Astrocyte (in vitro differentiated cells and primary cell): Measurements from ENCODE around the gene DAP3. TPM values are rescaled to one million over a fixed set of nuclear protein-coding genes. Genes with fewer than 3 reads are reported as not detected.
"Not testable (repeated sequence)": the region's sequence is repeated elsewhere in the genome, so short reads cannot be mapped to it uniquely, and the experiment has no call there.

Experiments used
- DNase-seq: peaks from one replicate; pipeline ENCODE4 v3.0.0-alpha.2; 2010; ENCODE audit warnings: low read depth
- FAIRE-seq: peaks from 2 replicates; lab custom pipeline; 2011; peaks lifted over from hg19 to GRCh38; lab: Jason Lieb, UNC
- H2AFZ ChIP-seq: 2 replicates; pipeline ENCODE4 v1.6.0; 2012; ENCODE audit warnings: low read depth, low read length, inconsistent platforms
- H3K27ac ChIP-seq: 2 replicates; pipeline ENCODE4 v1.5.1; 2011; ENCODE audit warnings: low read depth, low read length, inconsistent platforms
- H3K27me3 ChIP-seq: 2 replicates; pipeline ENCODE4 v1.6.0; 2011; ENCODE audit warnings: low read length, inconsistent platforms; ENCODE audit not compliant: insufficient read depth
- H3K36me3 ChIP-seq: 2 replicates; pipeline ENCODE4 v1.5.1; 2011; ENCODE audit warnings: low read length, inconsistent platforms; ENCODE audit not compliant: insufficient read depth
- H3K4me1 ChIP-seq: 2 replicates; pipeline ENCODE4 v1.5.1; 2011; ENCODE audit warnings: low read length, inconsistent platforms; ENCODE audit not compliant: insufficient read depth
- H3K4me2 ChIP-seq: 2 replicates; pipeline ENCODE4 v1.6.0; 2012; ENCODE audit warnings: low read length, inconsistent platforms
- H3K4me3 ChIP-seq: 2 replicates; pipeline ENCODE4 v1.5.1; 2011; ENCODE audit warnings: low read depth, mild to moderate bottlenecking, low read length, inconsistent platforms; ENCODE audit not compliant: insufficient read depth
- H3K79me2 ChIP-seq: 2 replicates; pipeline ENCODE4 v1.6.0; 2012; ENCODE audit warnings: mild to moderate bottlenecking, low read length, inconsistent platforms; ENCODE audit not compliant: insufficient read depth
- H3K9ac ChIP-seq: 2 replicates; pipeline ENCODE4 v1.6.0; 2012; ENCODE audit warnings: mild to moderate bottlenecking, low read length, inconsistent platforms
- H3K9me3 ChIP-seq: 2 replicates; pipeline ENCODE4 v1.5.1; 2012; ENCODE audit warnings: low read depth, mild to moderate bottlenecking, low read length, inconsistent platforms; ENCODE audit not compliant: insufficient read depth
- H4K20me1 ChIP-seq: 2 replicates; pipeline ENCODE4 v1.6.0; 2012; ENCODE audit warnings: low read length, inconsistent platforms; ENCODE audit not compliant: insufficient read depth
- H3K27ac Mint-ChIP-seq: one replicate; pipeline ENCODE4 v1.8.0; 2021; ENCODE audit warnings: mild to moderate bottlenecking, mixed read lengths; ENCODE audit not compliant: unreplicated experiment
- H3K27me3 Mint-ChIP-seq: one replicate; pipeline ENCODE4 v1.8.0; 2021; ENCODE audit warnings: low read depth, mixed read lengths; ENCODE audit not compliant: unreplicated experiment
- H3K36me3 Mint-ChIP-seq: one replicate; pipeline ENCODE4 v1.8.0; 2021; ENCODE audit warnings: low read depth, mixed read lengths; ENCODE audit not compliant: unreplicated experiment
- H3K4me1 Mint-ChIP-seq: one replicate; pipeline ENCODE4 v1.8.0; 2021; ENCODE audit warnings: low read depth, mixed read lengths; ENCODE audit not compliant: unreplicated experiment
- H3K4me3 Mint-ChIP-seq: one replicate; pipeline ENCODE4 v1.8.0; 2021; ENCODE audit warnings: mild to moderate bottlenecking, moderate library complexity, mixed read lengths; ENCODE audit not compliant: unreplicated experiment
- H3K9me3 Mint-ChIP-seq: one replicate; pipeline ENCODE4 v1.8.0; 2021; ENCODE audit warnings: mild to moderate bottlenecking, mixed read lengths; ENCODE audit not compliant: unreplicated experiment
- CTCF ChIP-seq: IDR thresholded peaks from 2 replicates; pipeline ENCODE4 v1.5.1; 2011; ENCODE audit warnings: low read depth, mild to moderate bottlenecking, inconsistent platforms, low read length, moderate library complexity; ENCODE audit not compliant: insufficient read depth
- EZH2 ChIP-seq: IDR thresholded peaks from 2 replicates; pipeline ENCODE4 v1.6.1; 2012; ENCODE audit warnings: mild to moderate bottlenecking, low read length, inconsistent platforms; ENCODE audit not compliant: insufficient read depth
- total RNA-seq: library from RNA; stranded (reverse); gene quantifications from 2 replicates; pipeline ENCODE4 v1.2.1, GENCODE V29; 2021

DAP3 gene
- total RNA-seq, 1 donor from 2014 or later: 108 TPM

DNA sequence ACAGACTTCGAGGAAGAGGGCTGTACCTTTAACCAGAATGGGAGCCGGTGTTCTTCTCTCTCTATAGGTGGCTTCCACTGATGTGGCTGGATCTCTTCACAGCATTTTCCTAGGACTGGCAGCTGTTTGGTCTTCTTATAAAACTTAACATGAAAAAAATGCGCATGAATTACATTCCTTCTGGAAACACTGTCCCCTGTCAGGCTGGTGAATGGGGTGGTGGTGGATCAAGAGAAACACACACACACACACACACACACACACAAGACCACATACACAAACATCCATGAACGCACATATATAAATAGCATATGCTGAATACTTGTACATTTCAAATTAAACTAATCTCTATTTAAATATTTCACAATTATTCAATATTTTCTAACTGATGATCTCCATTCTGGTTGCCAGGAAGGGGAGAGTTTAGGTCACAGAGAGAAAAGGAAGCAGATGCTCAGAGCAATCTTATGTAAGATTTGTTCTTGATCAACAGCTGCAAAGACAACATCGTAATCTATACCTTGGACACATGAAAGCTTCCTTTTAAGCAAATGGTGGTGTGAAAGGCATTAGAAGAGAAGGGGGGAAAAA lies 78.6 kb downstream of the DAP3 start:
- not testable (repeated sequence) for H3K9ac ChIP-seq, H3K9me3 ChIP-seq, H3K27ac Mint-ChIP-seq, H3K4me3 Mint-ChIP-seq, H2AFZ ChIP-seq, H3K4me2 ChIP-seq, H3K4me1 Mint-ChIP-seq, H4K20me1 ChIP-seq, H3K27me3 ChIP-seq, DNase-seq, H3K9me3 Mint-ChIP-seq, H3K4me1 ChIP-seq, H3K27me3 Mint-ChIP-seq, H3K4me3 ChIP-seq, H3K27ac ChIP-seq, FAIRE-seq, H3K79me2 ChIP-seq
- peaks cover 42% of the 10 kb centered on the region for H3K36me3 Mint-ChIP-seq
- H3K36me3 ChIP-seq: peaks cover 47% of the 10 kb centered on the region

DNA sequence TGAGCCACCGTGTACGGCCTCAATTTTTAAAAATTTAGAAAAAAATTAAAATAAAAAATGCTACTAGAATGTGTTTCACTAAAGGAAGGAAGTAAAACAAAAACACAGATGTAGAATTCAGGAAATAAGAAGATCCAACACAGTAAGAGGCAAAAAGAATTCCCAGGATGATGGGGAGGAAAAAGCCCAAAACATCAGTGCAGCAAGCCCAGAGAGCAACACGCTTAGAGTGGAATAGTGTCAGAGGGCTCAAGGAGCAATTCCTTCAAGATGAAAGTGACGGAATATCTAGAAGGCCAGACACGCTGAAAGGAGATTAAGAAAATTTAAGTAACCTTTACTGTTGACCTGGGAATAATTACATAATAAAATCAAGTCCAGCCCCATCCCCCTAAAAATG lies 80.4 kb downstream of the DAP3 start:
- TF ChIP-seq CTCF (no peak), EZH2 (no peak)
- DNase-seq (no peak), FAIRE-seq (no peak)
- no peaks in the 10 kb centered on the region for H3K9me3 Mint-ChIP-seq
- H4K20me1 ChIP-seq: no peaks in the 10 kb centered on the region
- H3K4me1 Mint-ChIP-seq: no peaks in the 10 kb centered on the region
- no peak overlapping the region for H3K9ac ChIP-seq
- H3K27ac ChIP-seq: no peak overlapping the region
- H3K4me3 Mint-ChIP-seq: peak overlapping the region; percentile 41
- H3K36me3 Mint-ChIP-seq: peaks cover 40% of the 10 kb centered on the region
- no peaks in the 10 kb centered on the region for H3K9me3 ChIP-seq
- no peaks in the 10 kb centered on the region for H3K27me3 ChIP-seq
- no peak overlapping the region for H3K4me2 ChIP-seq
- no peaks in the 10 kb centered on the region for H3K79me2 ChIP-seq
- no peak overlapping the region for H3K4me3 ChIP-seq
- H3K27ac Mint-ChIP-seq: no peak overlapping the region
- peaks cover 57% of the 10 kb centered on the region for H3K36me3 ChIP-seq
- H3K27me3 Mint-ChIP-seq: no peaks in the 10 kb centered on the region
- no peak overlapping the region for H2AFZ ChIP-seq
- no peaks in the 10 kb centered on the region for H3K4me1 ChIP-seq

GRCh38 chr1:155773221-155773620 lies 84.3 kb downstream of the DAP3 start:
- H3K36me3 ChIP-seq: peaks cover 62% of the 10 kb centered on the region
- H3K9me3 ChIP-seq: no peaks in the 10 kb centered on the region
- no peak for FAIRE-seq
- H3K9ac ChIP-seq: no peak overlapping the region
- no peak overlapping the region for H3K4me2 ChIP-seq
- DNase-seq: no peak
- H3K27me3 ChIP-seq: no peaks in the 10 kb centered on the region
- Mint-ChIP-seq H3K36me3 (peaks cover 36% of the 10 kb centered on the region), H3K4me3 (no peak overlapping the region), H3K27ac (no peak overlapping the region), H3K9me3 (no peaks in the 10 kb centered on the region), H3K27me3 (no peaks in the 10 kb centered on the region), H3K4me1 (peaks cover 7% of the 10 kb centered on the region)
- no peaks in the 10 kb centered on the region for H4K20me1 ChIP-seq
- H3K4me1 ChIP-seq: no peaks in the 10 kb centered on the region
- H2AFZ ChIP-seq: no peak overlapping the region
- no peak overlapping the region for H3K4me3 ChIP-seq
- no peak overlapping the region for H3K27ac ChIP-seq
- TF ChIP-seq EZH2: no peak
- no peak for TF ChIP-seq CTCF
- no peaks in the 10 kb centered on the region for H3K79me2 ChIP-seq
